Osteoblast (primary cell): ENCODE measurements around the gene MCM10. TPM values are rescaled to one million over a fixed set of nuclear protein-coding genes. Genes with fewer than 3 reads are reported as not detected.

Experiments
- DNase-seq: peaks from one replicate; pipeline ENCODE4 v3.0.0; 2011; ENCODE audit warnings: low spot score, mixed read lengths; ENCODE audit not compliant: insufficient read length; ENCODE audit errors: missing footprints
- H2AFZ ChIP-seq: 2 replicates; pipeline ENCODE4 v1.6.0; 2011; ENCODE audit warnings: mild to moderate bottlenecking, low read length
- H3K27ac ChIP-seq: 2 replicates; pipeline ENCODE4 v1.5.1; 2011; ENCODE audit warnings: mild to moderate bottlenecking, low read depth, low read length, moderate library complexity
- H3K27me3 ChIP-seq: 2 replicates; pipeline ENCODE4 v1.6.0; 2012; ENCODE audit warnings: mild to moderate bottlenecking, control low read depth, inconsistent platforms, low read length, moderate library complexity; ENCODE audit not compliant: insufficient read depth
- H3K36me3 ChIP-seq: 2 replicates; pipeline ENCODE4 v1.5.1; 2011; ENCODE audit warnings: mild to moderate bottlenecking, low read length, control low read depth, moderate library complexity; ENCODE audit not compliant: insufficient read depth
- H3K4me1 ChIP-seq: 2 replicates; pipeline ENCODE4 v1.5.1; 2011; ENCODE audit warnings: mild to moderate bottlenecking, low read length, control low read depth, moderate library complexity; ENCODE audit not compliant: insufficient read depth
- H3K4me2 ChIP-seq: 2 replicates; pipeline ENCODE4 v1.6.0; 2011; ENCODE audit warnings: mild to moderate bottlenecking, low read length; ENCODE audit not compliant: insufficient read depth
- H3K4me3 ChIP-seq: fragments of 200-600 bp; sonication (generic); 3 replicates; pipeline ENCODE4 v1.5.1; 2012; ENCODE audit warnings: mild to moderate bottlenecking, low read length, inconsistent platforms; ENCODE audit not compliant: insufficient read depth
- H3K79me2 ChIP-seq: 2 replicates; pipeline ENCODE4 v1.6.0; 2012; ENCODE audit warnings: mild to moderate bottlenecking, low read length, control low read depth, inconsistent platforms; ENCODE audit not compliant: insufficient read depth
- H3K9me3 ChIP-seq: 2 replicates; pipeline ENCODE4 v1.5.1; 2011; ENCODE audit warnings: low read depth, low read length, control low read depth
- H4K20me1 ChIP-seq: 2 replicates; pipeline ENCODE4 v1.6.0; 2012; ENCODE audit warnings: mild to moderate bottlenecking, low read length, control low read depth; ENCODE audit not compliant: insufficient read depth
- total RNA-seq: library from RNA; depleted of rRNA; stranded (reverse); fragments of >200 nt; gene quantifications from 2 replicates; pipeline ENCODE4 v1.2.3, GENCODE V29; 2012
- TF ChIP-seq, protein P1 (sequence below): IDR thresholded peaks from 2 replicates; pipeline ENCODE4 v1.5.1; 2011; ENCODE audit warnings: mild to moderate bottlenecking, low read depth, low read length, moderate library complexity; ENCODE audit errors: extremely low read depth

MCM10 gene
- total RNA-seq, 1 donor, result 1.4 TPM

- TF ChIP-seq, protein P1, sequence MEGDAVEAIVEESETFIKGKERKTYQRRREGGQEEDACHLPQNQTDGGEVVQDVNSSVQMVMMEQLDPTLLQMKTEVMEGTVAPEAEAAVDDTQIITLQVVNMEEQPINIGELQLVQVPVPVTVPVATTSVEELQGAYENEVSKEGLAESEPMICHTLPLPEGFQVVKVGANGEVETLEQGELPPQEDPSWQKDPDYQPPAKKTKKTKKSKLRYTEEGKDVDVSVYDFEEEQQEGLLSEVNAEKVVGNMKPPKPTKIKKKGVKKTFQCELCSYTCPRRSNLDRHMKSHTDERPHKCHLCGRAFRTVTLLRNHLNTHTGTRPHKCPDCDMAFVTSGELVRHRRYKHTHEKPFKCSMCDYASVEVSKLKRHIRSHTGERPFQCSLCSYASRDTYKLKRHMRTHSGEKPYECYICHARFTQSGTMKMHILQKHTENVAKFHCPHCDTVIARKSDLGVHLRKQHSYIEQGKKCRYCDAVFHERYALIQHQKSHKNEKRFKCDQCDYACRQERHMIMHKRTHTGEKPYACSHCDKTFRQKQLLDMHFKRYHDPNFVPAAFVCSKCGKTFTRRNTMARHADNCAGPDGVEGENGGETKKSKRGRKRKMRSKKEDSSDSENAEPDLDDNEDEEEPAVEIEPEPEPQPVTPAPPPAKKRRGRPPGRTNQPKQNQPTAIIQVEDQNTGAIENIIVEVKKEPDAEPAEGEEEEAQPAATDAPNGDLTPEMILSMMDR, result no peak
- no peaks in the 10 kb centered on the region for H3K27me3 ChIP-seq
- no peaks in the 10 kb centered on the region for H3K9me3 ChIP-seq
- peaks cover 31% of the 10 kb centered on the region for H3K36me3 ChIP-seq
- H3K4me3 ChIP-seq, result no peak overlapping the region
- no peaks in the 10 kb centered on the region for H3K79me2 ChIP-seq
- no peak overlapping the region for H2AFZ ChIP-seq
- H3K4me2 ChIP-seq, result no peak overlapping the region
- H3K27ac ChIP-seq, result no peak overlapping the region
- H3K4me1 ChIP-seq, result no peaks in the 10 kb centered on the region
- H4K20me1 ChIP-seq, result no peaks in the 10 kb centered on the region
- DNase-seq, result no peak
These were observed 17.6 kb upstream of the MCM10 start for GRCh38 chr10:13143766-13144165.

DNA sequence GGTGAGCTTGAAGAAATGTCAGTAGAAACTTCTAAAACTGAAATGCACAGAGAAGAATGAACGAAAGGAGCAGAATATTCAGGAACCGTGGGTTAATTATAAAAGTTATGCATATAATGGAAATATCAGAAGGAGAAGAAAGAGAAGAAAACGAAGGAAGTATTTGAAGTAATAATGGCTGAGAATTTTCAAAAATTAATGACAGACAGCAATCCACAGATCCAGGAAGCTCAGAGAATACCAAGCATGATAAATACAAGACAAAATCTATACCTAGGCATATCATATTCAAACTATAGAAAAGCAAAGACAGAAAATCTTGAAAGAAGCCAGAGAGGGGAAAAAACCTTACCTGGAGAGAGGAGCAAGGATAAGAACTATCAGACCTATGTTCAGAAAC lies 16.5 kb upstream of the MCM10 start:
- no peaks in the 10 kb centered on the region for H4K20me1 ChIP-seq
- no peaks in the 10 kb centered on the region for H3K79me2 ChIP-seq
- H3K27me3 ChIP-seq, result no peaks in the 10 kb centered on the region
- no peaks in the 10 kb centered on the region for H3K4me1 ChIP-seq
- TF ChIP-seq, protein P1, result no peak
- no peak overlapping the region for H3K4me3 ChIP-seq
- H2AFZ ChIP-seq, result no peak overlapping the region
- no peak overlapping the region for H3K4me2 ChIP-seq
- H3K27ac ChIP-seq, result no peak overlapping the region
- no peak for DNase-seq
- peaks cover 27% of the 10 kb centered on the region for H3K36me3 ChIP-seq
- H3K9me3 ChIP-seq, result no peaks in the 10 kb centered on the region

DNA sequence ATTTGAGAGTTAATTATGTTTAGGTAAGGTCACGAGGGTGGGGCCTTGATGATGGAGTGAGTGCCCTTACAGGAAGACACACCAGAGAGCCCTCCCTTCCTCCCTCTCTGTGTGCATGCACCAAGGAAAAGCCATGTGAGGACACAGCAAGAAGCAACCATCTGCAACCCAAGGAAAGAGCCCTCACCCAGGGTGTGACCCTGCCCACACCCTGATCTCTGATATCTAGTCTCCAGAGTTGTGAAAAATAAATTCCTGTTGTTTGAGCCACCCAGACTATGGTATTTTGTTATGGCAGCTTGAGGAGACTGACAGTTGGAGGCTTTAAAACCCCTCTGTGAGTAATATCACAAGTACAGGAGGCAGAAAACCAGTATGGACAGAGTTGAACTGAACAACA lies 15.0 kb upstream of the MCM10 start:
- no peak for DNase-seq
- Histone ChIP-seq H3K27ac (no peak overlapping the region), H3K36me3 (peaks cover 18% of the 10 kb centered on the region), H3K27me3 (no peaks in the 10 kb centered on the region), H4K20me1 (no peaks in the 10 kb centered on the region), H3K9me3 (no peaks in the 10 kb centered on the region), H2AFZ (no peak overlapping the region), H3K4me3 (no peak overlapping the region), H3K4me2 (no peak overlapping the region), H3K4me1 (no peaks in the 10 kb centered on the region), H3K79me2 (no peaks in the 10 kb centered on the region)
- TF ChIP-seq, protein P1, result no peak

- DNase-seq, result no peak
- Histone ChIP-seq H3K27me3 (no peaks in the 10 kb centered on the region), H3K27ac (no peak overlapping the region), H3K4me2 (no peak overlapping the region), H2AFZ (no peak overlapping the region), H3K79me2 (no peaks in the 10 kb centered on the region), H3K4me3 (no peak overlapping the region), H3K9me3 (no peaks in the 10 kb centered on the region), H3K36me3 (peaks cover 14% of the 10 kb centered on the region), H3K4me1 (no peaks in the 10 kb centered on the region), H4K20me1 (no peaks in the 10 kb centered on the region)
- TF ChIP-seq, protein P1, result no peak
These were observed 14.2 kb upstream of the MCM10 start for GRCh38 chr10:13147161-13147560.
